HG03558 (cell line): ENCODE data around the gene FTO.
"Not testable (repeated sequence)": the region's sequence is repeated elsewhere in the genome, so short reads cannot be mapped to it uniquely, and the experiment has no call there.

Experiments
- ATAC-seq: cut with Tn5 transposase; IDR thresholded peaks from one replicate; pipeline ENCODE4 v1.9.1; 2021; ENCODE audit warnings: moderate number of reproducible peaks; ENCODE audit not compliant: unreplicated experiment; ENCODE audit errors: extremely low read depth

FTO gene

GRCh38 chr16:53890877-53891276 is 186.9 kb downstream of the FTO start:
- ATAC-seq: not testable (repeated sequence)

- no peak for ATAC-seq
These were observed 187.6 kb downstream of the FTO start for GRCh38 chr16:53891409-53892139.

- no peak for ATAC-seq
These were observed 188.2 kb downstream of the FTO start for GRCh38 chr16:53892155-53892554.

GRCh38 chr16:53893731-53894435 is 189.9 kb downstream of the FTO start:
- ATAC-seq: no peak

- no peak for ATAC-seq
These were observed 190.7 kb downstream of the FTO start for GRCh38 chr16:53894686-53895085.

GRCh38 chr16:53895433-53895832 is 191.5 kb downstream of the FTO start:
- no peak for ATAC-seq

- ATAC-seq: no peak
These were observed 191.9 kb downstream of the FTO start for GRCh38 chr16:53895851-53896250.

- no peak for ATAC-seq
These were observed 192.8 kb downstream of the FTO start for GRCh38 chr16:53896722-53897121.

- no peak for ATAC-seq
These were observed 195.0 kb downstream of the FTO start for GRCh38 chr16:53898993-53899392.

- no peak for ATAC-seq
These were observed 195.5 kb downstream of the FTO start for GRCh38 chr16:53899431-53899830.

GRCh38 chr16:53900667-53901066 is 196.7 kb downstream of the FTO start:
- ATAC-seq: no peak

- no peak for ATAC-seq
These were observed 197.5 kb downstream of the FTO start for GRCh38 chr16:53901408-53901807.

- no peak for ATAC-seq
These were observed 200.6 kb downstream of the FTO start for GRCh38 chr16:53904533-53904932.

GRCh38 chr16:53905028-53905427 is 201.1 kb downstream of the FTO start:
- no peak for ATAC-seq

GRCh38 chr16:53908731-53909130 is 204.8 kb downstream of the FTO start:
- no peak for ATAC-seq

- ATAC-seq: no peak
These were observed 207.0 kb downstream of the FTO start for GRCh38 chr16:53910990-53911389.

GRCh38 chr16:53911513-53911912 is 207.6 kb downstream of the FTO start:
- ATAC-seq: no peak

GRCh38 chr16:53912155-53912554 is 208.2 kb downstream of the FTO start:
- ATAC-seq: no peak

GRCh38 chr16:53913099-53913870 is 209.3 kb downstream of the FTO start:
- no peak for ATAC-seq

GRCh38 chr16:53913920-53914319 is 210.0 kb downstream of the FTO start:
- ATAC-seq: no peak

- no peak for ATAC-seq
These were observed 210.8 kb downstream of the FTO start for GRCh38 chr16:53914736-53915135.
